ENCODE results near the gene ADA. TPM values are rescaled to one million over a fixed set of nuclear protein-coding genes. Genes with fewer than 3 reads are reported as not detected.

The ADA gene
- total RNA-seq, 2 donors from 2014 or later, result 6.3 to 16.7 TPM

DNA sequence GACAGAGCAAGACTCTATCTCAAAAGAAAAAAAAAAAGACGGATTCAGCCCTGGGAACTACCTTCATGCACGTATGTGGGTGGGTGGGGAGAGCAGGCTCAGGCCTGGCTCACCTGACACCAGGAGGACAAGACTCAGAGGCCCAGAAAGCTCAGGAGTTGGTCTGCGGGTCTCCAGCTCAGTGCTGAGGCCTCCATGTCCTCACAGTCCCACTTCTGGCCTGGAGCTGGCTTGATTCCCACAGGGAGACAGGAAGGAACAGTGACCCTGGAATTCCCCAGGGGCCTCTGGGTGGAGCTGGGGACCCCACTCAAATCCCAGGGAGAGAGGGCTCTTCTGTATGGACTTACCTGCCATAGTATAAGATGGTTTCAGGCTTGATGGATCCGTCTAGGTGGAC, 15.6 kb downstream of the ADA start:
- H3K36me3 ChIP-seq, result no peaks in the 10 kb centered on the region
- no peak for DNase-seq (ENCODE audit: low spot score)
- no peaks in the 10 kb centered on the region for H3K27me3 ChIP-seq
- H3K4me3 ChIP-seq, result no peak overlapping the region
- H3K9me3 ChIP-seq, result no peaks in the 10 kb centered on the region
- H3K27ac ChIP-seq, result no peak overlapping the region
- peaks cover 0 to 62% of the 10 kb centered on the region in 2 donors for H3K4me1 ChIP-seq
- TF ChIP-seq, protein P1, sequence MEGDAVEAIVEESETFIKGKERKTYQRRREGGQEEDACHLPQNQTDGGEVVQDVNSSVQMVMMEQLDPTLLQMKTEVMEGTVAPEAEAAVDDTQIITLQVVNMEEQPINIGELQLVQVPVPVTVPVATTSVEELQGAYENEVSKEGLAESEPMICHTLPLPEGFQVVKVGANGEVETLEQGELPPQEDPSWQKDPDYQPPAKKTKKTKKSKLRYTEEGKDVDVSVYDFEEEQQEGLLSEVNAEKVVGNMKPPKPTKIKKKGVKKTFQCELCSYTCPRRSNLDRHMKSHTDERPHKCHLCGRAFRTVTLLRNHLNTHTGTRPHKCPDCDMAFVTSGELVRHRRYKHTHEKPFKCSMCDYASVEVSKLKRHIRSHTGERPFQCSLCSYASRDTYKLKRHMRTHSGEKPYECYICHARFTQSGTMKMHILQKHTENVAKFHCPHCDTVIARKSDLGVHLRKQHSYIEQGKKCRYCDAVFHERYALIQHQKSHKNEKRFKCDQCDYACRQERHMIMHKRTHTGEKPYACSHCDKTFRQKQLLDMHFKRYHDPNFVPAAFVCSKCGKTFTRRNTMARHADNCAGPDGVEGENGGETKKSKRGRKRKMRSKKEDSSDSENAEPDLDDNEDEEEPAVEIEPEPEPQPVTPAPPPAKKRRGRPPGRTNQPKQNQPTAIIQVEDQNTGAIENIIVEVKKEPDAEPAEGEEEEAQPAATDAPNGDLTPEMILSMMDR (IDR thresholded peaks at IDR 0.05), result no peak

DNA sequence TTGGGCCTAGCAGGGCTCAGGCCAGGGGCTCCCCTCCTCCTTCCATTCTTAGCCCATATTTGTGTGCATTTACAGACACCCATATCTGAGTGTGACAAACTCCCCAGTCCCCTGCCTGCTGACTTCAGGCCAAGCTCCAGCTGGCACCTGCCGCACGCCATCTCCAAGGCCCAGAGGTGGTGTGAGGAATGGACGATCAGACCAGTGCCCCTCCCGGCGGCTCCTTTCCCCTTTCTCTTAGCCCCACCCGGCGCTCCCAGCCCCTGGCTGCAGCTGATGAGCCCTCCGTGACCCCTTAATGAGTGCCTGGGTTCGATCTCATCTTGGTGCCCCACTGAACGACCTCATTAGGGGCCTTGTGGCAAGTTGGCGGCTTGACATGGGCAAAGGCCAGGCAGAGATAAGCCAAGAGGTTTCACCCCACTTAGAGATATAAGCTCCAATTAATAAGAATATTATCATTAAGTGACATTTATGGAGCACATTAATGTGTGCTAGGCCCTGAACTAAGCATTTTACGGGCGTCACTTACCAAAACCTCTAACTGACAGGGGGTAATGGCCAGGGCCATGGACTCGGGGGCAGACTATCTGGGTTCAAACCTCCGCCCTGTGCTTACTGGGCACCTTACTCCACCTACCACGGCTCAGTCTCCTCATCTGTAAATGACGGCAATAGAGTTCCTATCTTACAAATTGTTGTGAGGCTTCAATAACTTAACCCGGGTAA, 17.5 kb downstream of the ADA start:
- Histone ChIP-seq H3K27ac (peak overlapping the region; percentile 28 to 55), H3K4me3 (no peak overlapping the region), H3K9me3 (no peaks in the 10 kb centered on the region), H3K4me1 (peaks cover 0 to 69% of the 10 kb centered on the region in 2 donors), H3K27me3 (no peaks in the 10 kb centered on the region), H3K36me3 (no peaks in the 10 kb centered on the region)
- TF ChIP-seq, protein P1 (IDR thresholded peaks at IDR 0.05), result no peak
- DNase-seq (ENCODE audit: low spot score), result no peak

DNA sequence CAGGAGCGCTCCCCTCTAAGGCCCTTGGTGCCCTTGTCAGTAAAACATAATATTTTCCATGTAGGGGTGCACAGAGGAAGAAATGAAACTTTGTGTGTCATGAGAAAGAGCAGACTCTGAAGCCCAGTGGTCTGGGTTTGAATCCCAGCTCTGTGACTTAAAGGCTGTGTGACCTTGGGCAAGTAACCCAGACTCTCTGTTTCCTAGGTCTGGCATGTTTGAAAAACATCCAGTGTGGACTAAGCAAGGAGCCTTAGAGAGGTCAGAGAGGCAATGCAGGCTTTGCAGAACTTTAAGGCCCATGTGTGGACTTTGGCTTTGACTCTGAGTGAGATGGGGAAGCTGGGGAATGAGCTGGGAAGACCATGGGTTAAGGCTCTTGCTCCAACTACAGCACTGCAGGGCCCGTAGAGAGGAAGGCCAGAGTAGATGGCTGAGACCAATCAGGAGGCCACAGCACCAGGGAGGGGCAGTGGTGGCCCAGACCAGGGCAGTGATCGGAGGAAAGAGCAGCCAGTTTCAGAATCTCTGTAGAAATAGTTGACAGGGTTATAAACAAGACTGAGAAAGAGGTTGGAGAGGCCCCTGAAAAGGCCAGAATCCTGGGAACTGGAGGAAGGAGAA, 18.2 kb downstream of the ADA start:
- no peak for DNase-seq (ENCODE audit: low spot score)
- peaks cover 0 to 67% of the 10 kb centered on the region in 2 donors for H3K4me1 ChIP-seq
- no peaks in the 10 kb centered on the region for H3K27me3 ChIP-seq
- H3K36me3 ChIP-seq, result no peaks in the 10 kb centered on the region
- H3K27ac ChIP-seq, result peak overlapping the region; percentile 28 to 55
- TF ChIP-seq, protein P1 (IDR thresholded peaks at IDR 0.05), result no peak
- H3K4me3 ChIP-seq, result no peak overlapping the region
- H3K9me3 ChIP-seq, result no peaks in the 10 kb centered on the region

DNA sequence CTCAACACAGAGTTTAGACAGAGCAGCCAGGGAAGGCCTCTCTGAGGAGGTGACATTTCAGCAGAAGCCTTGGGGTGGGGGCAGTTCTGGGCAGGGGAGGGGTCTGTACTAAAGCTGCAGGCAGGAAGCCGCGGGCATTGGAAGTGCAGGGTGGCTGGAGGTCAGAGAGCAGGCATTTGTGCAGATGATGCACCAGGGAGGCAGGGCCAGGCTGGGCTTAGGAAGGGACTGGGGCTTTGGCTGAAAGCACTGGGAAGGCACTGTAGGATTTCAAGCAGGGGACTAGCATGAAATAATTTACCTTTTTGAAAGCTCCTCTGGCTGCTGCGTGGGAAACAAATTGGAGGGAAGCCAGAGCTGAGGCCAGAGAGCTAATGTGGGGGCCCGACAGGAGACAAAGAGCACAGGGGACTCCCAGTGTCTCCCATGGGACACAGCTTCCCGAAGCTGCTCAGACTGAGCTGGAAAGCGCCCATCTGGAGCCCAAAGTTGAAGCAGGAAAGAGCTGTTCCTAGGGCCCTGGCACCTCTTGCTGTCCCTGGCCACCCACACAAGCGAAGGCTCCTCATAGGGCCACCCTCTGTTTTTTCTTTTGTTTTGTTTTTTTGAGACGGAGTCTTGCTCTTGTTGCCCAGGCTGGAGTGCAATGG, 19.3 kb downstream of the ADA start:
- TF ChIP-seq, protein P1 (IDR thresholded peaks at IDR 0.05), result no peak
- Histone ChIP-seq H3K27me3 (no peaks in the 10 kb centered on the region), H3K9me3 (no peaks in the 10 kb centered on the region), H3K4me1 (peaks cover 0 to 56% of the 10 kb centered on the region in 2 donors), H3K36me3 (no peaks in the 10 kb centered on the region), H3K27ac (no peak overlapping the region), H3K4me3 (no peak overlapping the region)
- no peak for DNase-seq (ENCODE audit: low spot score)

DNA sequence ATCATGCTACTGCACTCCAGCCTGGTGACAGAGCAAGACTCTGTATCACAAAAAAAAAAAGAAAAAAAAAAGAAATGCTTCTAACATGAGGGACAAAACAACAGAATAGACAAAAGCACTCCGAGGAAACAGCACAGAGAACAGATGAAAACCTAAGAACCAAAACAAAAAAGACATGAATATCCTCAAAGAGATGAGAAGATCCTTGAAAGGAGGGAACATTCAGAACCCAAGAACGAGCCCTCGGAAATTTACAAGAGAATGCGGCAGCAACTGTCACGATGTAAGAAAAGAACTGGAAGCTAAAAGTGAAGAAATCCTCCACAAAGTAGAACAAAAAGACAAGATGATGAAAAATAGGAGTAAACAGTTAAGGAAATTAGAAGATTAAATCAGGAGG, 21.2 kb downstream of the ADA start:
- Histone ChIP-seq H3K9me3 (no peaks in the 10 kb centered on the region), H3K4me3 (no peak overlapping the region)

More for the DNA sequence above, 21.2 kb downstream of the ADA start:
- no peak overlapping the region for H3K27ac ChIP-seq
- TF ChIP-seq, protein P1 (IDR thresholded peaks at IDR 0.05), result no peak
- no peaks in the 10 kb centered on the region for H3K27me3 ChIP-seq
- no peak for DNase-seq (ENCODE audit: low spot score)
- peaks cover 3% of the 10 kb centered on the region for H3K36me3 ChIP-seq
- peaks cover 0 to 40% of the 10 kb centered on the region in 2 donors for H3K4me1 ChIP-seq
